Measurements from ENCODE around the gene DIS3L2.

DNA sequence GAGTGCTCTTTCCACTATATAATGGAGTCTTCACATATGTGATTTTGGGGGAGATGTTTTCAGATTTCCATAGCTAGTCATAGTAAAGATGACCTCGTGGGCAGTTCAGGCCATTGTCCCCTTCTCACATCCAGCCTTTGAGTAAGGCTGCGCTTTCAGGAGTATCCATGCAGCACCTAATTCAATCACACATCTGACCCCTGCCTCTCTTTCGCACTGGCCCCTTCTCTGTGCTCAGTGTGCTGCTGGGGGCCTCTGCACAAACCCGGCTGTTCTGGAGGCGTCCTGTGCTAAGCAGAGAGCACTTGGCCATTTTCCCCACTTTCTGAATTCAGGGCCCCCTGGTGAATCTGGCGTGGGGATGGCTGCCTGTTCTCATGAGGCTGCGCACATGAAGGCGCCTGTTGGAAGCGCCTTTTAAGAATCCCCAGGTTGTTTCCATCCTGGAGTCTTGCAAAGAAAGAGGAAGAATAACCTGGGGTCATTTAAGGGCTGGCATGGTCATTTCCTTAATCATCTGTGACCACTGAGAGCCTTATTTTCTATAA lies 321.1 kb downstream of the DIS3L2 start:
- TF ChIP-seq JUN (CRISPR knock-in tag; IDR thresholded peaks at IDR 0.05) (no peak), ELF4 (CRISPR knock-in tag; IDR thresholded peaks at IDR 0.05; ENCODE audit: low read depth) (no peak), CBFB (CRISPR knock-in tag; IDR thresholded peaks at IDR 0.05; ENCODE audit: low read depth) (no peak), SP1 (CRISPR knock-in tag; conservative IDR thresholded peaks at IDR 0.05) (no peak), ERG (CRISPR knock-in tag; IDR thresholded peaks at IDR 0.05) (no peak), PREB (CRISPR knock-in tag; IDR thresholded peaks at IDR 0.05; ENCODE audit: borderline replicate concordance) (no peak), CTCF (IDR thresholded peaks at IDR 0.05) (no peak), TEAD4 (CRISPR knock-in tag; IDR thresholded peaks at IDR 0.05) (no peak), PRDM15 (CRISPR knock-in tag; IDR thresholded peaks at IDR 0.05) (no peak), USF2 (CRISPR knock-in tag; IDR thresholded peaks at IDR 0.05) (no peak)
- TF ChIP-seq, protein P1, sequence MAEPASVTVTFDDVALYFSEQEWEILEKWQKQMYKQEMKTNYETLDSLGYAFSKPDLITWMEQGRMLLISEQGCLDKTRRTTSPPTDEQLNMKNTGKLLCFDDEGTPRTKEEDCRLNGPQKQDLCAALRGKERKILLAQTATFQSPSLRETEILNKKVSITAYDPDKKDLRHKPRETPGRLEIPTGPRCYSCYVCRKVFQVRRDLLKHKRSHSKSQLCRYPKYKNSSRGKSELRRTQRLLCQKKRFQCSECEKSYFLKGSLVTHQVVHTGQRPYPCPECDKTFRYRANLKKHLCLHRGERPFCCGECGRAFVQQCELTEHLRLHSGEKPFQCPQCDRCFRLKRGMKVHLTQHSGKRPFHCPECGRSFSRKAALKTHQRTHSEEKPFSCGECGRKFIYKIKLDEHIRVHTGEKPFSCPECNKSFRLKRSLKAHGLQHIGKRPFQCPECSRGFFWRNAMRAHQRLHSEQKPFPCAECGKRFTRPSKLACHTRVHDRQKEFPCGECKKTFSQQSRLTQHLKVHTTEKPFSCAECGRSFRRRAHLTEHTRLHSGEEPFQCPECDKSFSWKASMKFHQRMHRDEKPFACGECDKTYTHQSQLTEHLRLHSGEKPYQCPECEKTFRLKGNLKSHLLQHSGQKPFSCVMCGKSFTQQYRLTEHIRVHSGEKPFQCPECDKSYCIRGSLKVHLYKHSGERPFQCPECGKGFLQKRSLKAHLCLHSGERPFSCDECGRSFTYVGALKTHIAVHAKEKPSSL (CRISPR knock-in tag; conservative IDR thresholded peaks at IDR 0.05) = no peak
- TF ChIP-seq, protein P2, sequence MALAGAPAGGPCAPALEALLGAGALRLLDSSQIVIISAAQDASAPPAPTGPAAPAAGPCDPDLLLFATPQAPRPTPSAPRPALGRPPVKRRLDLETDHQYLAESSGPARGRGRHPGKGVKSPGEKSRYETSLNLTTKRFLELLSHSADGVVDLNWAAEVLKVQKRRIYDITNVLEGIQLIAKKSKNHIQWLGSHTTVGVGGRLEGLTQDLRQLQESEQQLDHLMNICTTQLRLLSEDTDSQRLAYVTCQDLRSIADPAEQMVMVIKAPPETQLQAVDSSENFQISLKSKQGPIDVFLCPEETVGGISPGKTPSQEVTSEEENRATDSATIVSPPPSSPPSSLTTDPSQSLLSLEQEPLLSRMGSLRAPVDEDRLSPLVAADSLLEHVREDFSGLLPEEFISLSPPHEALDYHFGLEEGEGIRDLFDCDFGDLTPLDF (CRISPR knock-in tag; IDR thresholded peaks at IDR 0.05) = no peak
- TF ChIP-seq, protein P3, sequence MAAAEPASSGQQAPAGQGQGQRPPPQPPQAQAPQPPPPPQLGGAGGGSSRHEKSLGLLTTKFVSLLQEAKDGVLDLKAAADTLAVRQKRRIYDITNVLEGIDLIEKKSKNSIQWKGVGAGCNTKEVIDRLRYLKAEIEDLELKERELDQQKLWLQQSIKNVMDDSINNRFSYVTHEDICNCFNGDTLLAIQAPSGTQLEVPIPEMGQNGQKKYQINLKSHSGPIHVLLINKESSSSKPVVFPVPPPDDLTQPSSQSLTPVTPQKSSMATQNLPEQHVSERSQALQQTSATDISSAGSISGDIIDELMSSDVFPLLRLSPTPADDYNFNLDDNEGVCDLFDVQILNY (CRISPR knock-in tag; IDR thresholded peaks at IDR 0.05) = no peak

All from WTC11 (cell line).